Endothelial cell of umbilical vein (primary cell): ENCODE measurements around the gene ENGASE. TPM values are rescaled to one million over a fixed set of nuclear protein-coding genes. Genes with fewer than 3 reads are reported as not detected.

Source experiments
- BruUV-seq: library from RNA; stranded (reverse); fragments of 400-500 nt; replicated peaks from 2 replicates; lab custom pipeline; 2021; lab: Mats Ljungman, UMichigan
- CTCF ChIA-PET: fragments of 300-600, 350-600 bp; sonication (Branson Sonifier 250); formaldehyde crosslinking; loops from one replicate; lab custom pipeline; 2021; ENCODE audit warnings: antibody characterized with exemption, inconsistent platforms; lab: Charles Lee
- POLR2A ChIA-PET: fragments of 300-600, 350-600 bp; sonication (Branson Sonifier 250); formaldehyde crosslinking; loops from one replicate; lab custom pipeline; 2021; ENCODE audit warnings: antibody characterized with exemption, inconsistent platforms; lab: Charles Lee
- DNase-seq: peaks from one replicate; pipeline ENCODE4 v3.0.0-alpha.2; 2011; ENCODE audit warnings: low read depth, low spot score
- FAIRE-seq: peaks from 2 replicates; lab custom pipeline; 2011; peaks lifted over from hg19 to GRCh38; lab: Jason Lieb, UNC
- H2AFZ ChIP-seq: 2 replicates; pipeline ENCODE4 v1.6.0; 2012; ENCODE audit warnings: low read depth, low read length, control low read depth, inconsistent platforms
- H3K27ac ChIP-seq: 2 replicates; pipeline ENCODE4 v1.5.1; 2011; ENCODE audit warnings: low read depth, mild to moderate bottlenecking, control low read depth, low read length, moderate library complexity; ENCODE audit not compliant: insufficient read depth
- H3K27me3 ChIP-seq, 2 experiments: 2 replicates each; pipeline versions ENCODE4 v1.6.0 to v1.6.1; 2011; ENCODE audit warnings: low read length in 2 of 2, mixed read lengths in 1 of 2; ENCODE audit not compliant: control insufficient read depth in 2 of 2, insufficient read depth in 2 of 2
- H3K36me3 ChIP-seq, 2 experiments: 2 replicates in 1 of 2; 3 replicates in 1 of 2; pipeline ENCODE4 v1.5.1; 2011; ENCODE audit warnings: low read length in 2 of 2, mild to moderate bottlenecking in 1 of 2, moderate library complexity in 1 of 2; ENCODE audit not compliant: control insufficient read depth in 2 of 2, insufficient read depth in 2 of 2; ENCODE audit errors: extremely low read depth in 1 of 2
- H3K4me1 ChIP-seq: 3 replicates; pipeline ENCODE4 v1.5.1; 2011; ENCODE audit warnings: mild to moderate bottlenecking, low read length; ENCODE audit not compliant: control insufficient read depth, insufficient read depth; ENCODE audit errors: extremely low read depth
- H3K4me2 ChIP-seq: 2 replicates; pipeline ENCODE4 v1.6.1; 2011; ENCODE audit warnings: low read length, control low read depth, mixed read lengths; ENCODE audit not compliant: insufficient read depth
- H3K4me3 ChIP-seq, 3 experiments: fragments of 200-600 bp in 1 of 3; sonication (generic), shearing (Covaris generic) in 1 of 3; replicated peaks in 1 of 3; 2 replicates each; pipeline ENCODE4 v1.5.1; 2011 to 2016; ENCODE audit warnings: control low read depth in 3 of 3, low read length in 3 of 3, mild to moderate bottlenecking in 2 of 3, inconsistent platforms in 1 of 3, low read depth in 1 of 3, moderate library complexity in 1 of 3; ENCODE audit not compliant: insufficient read depth in 1 of 3
- H3K79me2 ChIP-seq: 2 replicates; pipeline ENCODE4 v1.6.0; 2012; ENCODE audit warnings: low read length, inconsistent platforms; ENCODE audit not compliant: control insufficient read depth, insufficient read depth
- H3K9ac ChIP-seq: replicated peaks from 2 replicates; pipeline ENCODE3; 2011; ENCODE audit warnings: low read length, control low read depth; ENCODE audit not compliant: insufficient read depth; ENCODE audit errors: extremely low read depth
- H3K9me1 ChIP-seq: replicated peaks from 3 replicates; pipeline ENCODE4 v1.6.0; 2011; ENCODE audit warnings: mild to moderate bottlenecking, low read length; ENCODE audit not compliant: control insufficient read depth, insufficient read depth; ENCODE audit errors: extremely low read depth
- H3K9me3 ChIP-seq: replicated peaks from 2 replicates; pipeline ENCODE4 v1.5.1; 2012; ENCODE audit warnings: low read length, inconsistent platforms; ENCODE audit not compliant: control insufficient read depth, insufficient read depth
- H4K20me1 ChIP-seq: replicated peaks from 2 replicates; pipeline ENCODE3; 2011; ENCODE audit warnings: mild to moderate bottlenecking, low read length; ENCODE audit not compliant: control insufficient read depth, insufficient read depth; ENCODE audit errors: extremely low read depth
- CTCF ChIP-seq, 2 donors: IDR thresholded peaks; 1 replicate in 1 of 2; 2 replicates in 1 of 2; pipeline ENCODE4 v1.5.1; 2011; ENCODE audit warnings: low read length in 2 of 2, mild to moderate bottlenecking in 2 of 2, moderate library complexity in 2 of 2, control low read depth in 1 of 2, inconsistent platforms in 1 of 2, low read depth in 1 of 2; ENCODE audit not compliant: insufficient read depth in 1 of 2; ENCODE audit errors: extremely low read depth in 1 of 2
- EZH2 ChIP-seq: IDR thresholded peaks from 2 replicates; pipeline ENCODE4 v1.6.1; 2012; ENCODE audit warnings: borderline replicate concordance, low read depth, mild to moderate bottlenecking, moderate library complexity, low read length, inconsistent platforms; ENCODE audit not compliant: severe bottlenecking
- FOS ChIP-seq: IDR thresholded peaks from 2 replicates; pipeline ENCODE4 v1.6.1; 2011; ENCODE audit warnings: mild to moderate bottlenecking, low read length, moderate library complexity, borderline replicate concordance; ENCODE audit not compliant: insufficient read depth
- GATA2 ChIP-seq: IDR thresholded peaks from 2 replicates; pipeline ENCODE4 v1.7.0; 2011; ENCODE audit warnings: low read depth, mild to moderate bottlenecking, moderate library complexity, mixed read lengths, low read length; ENCODE audit not compliant: insufficient read length, insufficient read depth
- JUN ChIP-seq: IDR thresholded peaks from 2 replicates; pipeline ENCODE4 v1.6.1; 2011; ENCODE audit warnings: borderline replicate concordance, low read depth; ENCODE audit not compliant: insufficient read length, insufficient read depth
- MAX ChIP-seq: IDR thresholded peaks from 2 replicates; pipeline ENCODE4 v1.6.1; 2011; ENCODE audit not compliant: insufficient read depth, insufficient read length
- MYC ChIP-seq: IDR thresholded peaks from one replicate; pipeline ENCODE4 v1.6.1; 2011; ENCODE audit warnings: mild to moderate bottlenecking, low read depth, low read length
- POLR2A ChIP-seq: IDR thresholded peaks from 2 replicates; pipeline ENCODE4 v1.6.1; 2012; ENCODE audit warnings: low read depth, mild to moderate bottlenecking, control low read depth, low read length
- POLR2AphosphoS5 ChIP-seq: IDR thresholded peaks from 2 replicates; pipeline ENCODE4 v1.6.1; 2012; ENCODE audit warnings: low read depth, mild to moderate bottlenecking, control low read depth, low read length, moderate library complexity; ENCODE audit not compliant: insufficient read depth
- dilution Hi-C: fragments of 300-500 bp; cut with MboI; formaldehyde crosslinking; loops from one replicate; pipeline ENCODE4 v1.15.0; 2019; ENCODE audit warnings: low sequenced_read_pairs; ENCODE audit not compliant: extremely low pct_ligation_motif_present
- intact Hi-C: fragments of 100-400 bp; cut with micrococcal nuclease; formaldehyde crosslinking; loops from one replicate; pipeline ENCODE4 v1.10.0; 2022
- polyA plus RNA-seq, 4 experiments: library from polyadenylated mRNA; depleted of rRNA in 3 of 4; stranded (reverse) in 3 of 4; unstranded in 1 of 4; fragments of >200 nt; gene quantifications; 2 replicates each; pipeline versions ENCODE4 v1.2.1 to v1.2.3, GENCODE V29; 2011 to 2012; ENCODE audit warnings: missing spikeins in 1 of 4
- total RNA-seq: library from RNA; stranded (reverse); gene quantifications from 2 replicates; pipeline ENCODE4 v1.2.3, GENCODE V29; 2021

The ENGASE gene
- total and polyA plus RNA-seq, 2 donors (not counting 3 experiments of a cell fraction or from before 2014, with no cell fraction given), result 13.7 to 20.8 TPM

- H3K9me3 ChIP-seq, result no peaks in the 10 kb centered on the region
- no TSS peak for BruUV-seq
- H3K9me1 ChIP-seq, result no peaks in the 10 kb centered on the region
- no peak overlapping the region for H3K4me3 ChIP-seq
- no peaks in the 10 kb centered on the region for H3K4me1 ChIP-seq
- H4K20me1 ChIP-seq, result no peaks in the 10 kb centered on the region
- no peak overlapping the region for H2AFZ ChIP-seq
- H3K79me2 ChIP-seq, result no peaks in the 10 kb centered on the region
- peaks cover 9 to 10% of the 10 kb centered on the region in 2 experiments for H3K27me3 ChIP-seq
- TF ChIP-seq GATA2, result no peak
- TF ChIP-seq POLR2AphosphoS5, result no peak
- no peak for TF ChIP-seq MAX
- TF ChIP-seq EZH2, result no peak
- no peak for TF ChIP-seq FOS
- TF ChIP-seq MYC, result no peak
- no peak for TF ChIP-seq JUN
- no peak for TF ChIP-seq CTCF (IDR thresholded peaks at IDR 0.05; ENCODE audit: extremely low read depth in 1 of 2, insufficient read depth in 1 of 2, low read depth in 1 of 2, low read length in 2 of 2)
- no peak for TF ChIP-seq POLR2A
- H3K36me3 ChIP-seq, result no peaks in the 10 kb centered on the region
- intact Hi-C loops (no loop called here), dilution Hi-C loops (no loop called here)
- no peak overlapping the region for H3K4me2 ChIP-seq
- POLR2A ChIA-PET, result no interaction called here
- CTCF ChIA-PET, result interaction anchor here (0.9 to 1.1 kb wide), 2 partner anchors 290 to 292 kb away, joined by 3 read pairs; no protein-coding TSS in a partner anchor
- DNase-seq, result no peak
- no peak overlapping the region for H3K27ac ChIP-seq
- FAIRE-seq, result no peak
- no peak overlapping the region for H3K9ac ChIP-seq
Observed at GRCh38 chr17:79101111-79101673, 26.6 kb downstream of the ENGASE start.
